Heart left ventricle (tissue), 13 donors: ENCODE data around the gene GAMT.

Source experiments
- CTCF ChIP-seq, 12 donors: fragments of 200-600 bp; sonication (generic) in 4 of 12; IDR thresholded peaks; one replicate each; pipeline versions ENCODE4 v1.5.0 to v1.8.0; 2018 to 2022; ENCODE audit warnings: antibody characterized with exemption in 12 of 12, mild to moderate bottlenecking in 5 of 12
- POLR2A ChIP-seq, 2 donors: fragments of 450-650 bp; IDR thresholded peaks; one replicate each; pipeline ENCODE4 v1.6.1; 2017; ENCODE audit warnings: antibody characterized with exemption in 2 of 2, mild to moderate bottlenecking in 2 of 2, moderate library complexity in 2 of 2
- donor health status: ischemic (EF 13 %, LVEDD 7.1; RV severe dilation, severe dysfunction).
- donor health status: DM: no; HTN: yes; CAD: no.
- donor health status: DM: no; HTN: no; CAD: no.
- donor health status: ischemic (EF 25% LVEDD 6.9; RV normal size, moderate dysfunction).
- donor health status: ischemic (EF 25% LVEDD 5.7; RV mildly dilated, moderate dysfunction).
- donor health status: ischemic (EF 35%, LVEDD 5.7; RV mildly dilated, moderate dysfunction).
- donor health status: nonischemic (EF 11% LVEDD 7.7; RV severe dilation, severe dysfunction).
- donor health status: DM: yes; HTN: yes; CAD: no.
- donor health status: PGD.
- donor health status: ischemic (EF 29% LVEDD 5.4; RV normal size, mild dysfunction).
- donor health status: nonischemic (EF 23%, LVEDD 6.1; RV moderate dilation, normal function).

- no peak for TF ChIP-seq CTCF (IDR thresholded peaks at IDR 0.05)
- TF ChIP-seq POLR2A (IDR thresholded peaks at IDR 0.05): no peak
Measured at GRCh38 chr19:1427221-1427920, 26.0 kb upstream of the GAMT start.
